SU-DHL-6 (cell line): ENCODE measurements around the gene ZNF423.

ENCODE experiments used
- CTCF ChIP-seq: fragments of 200-600 bp; sonication (generic); IDR thresholded peaks from one replicate; pipeline ENCODE4 v1.5.1; 2017; ENCODE audit warnings: antibody characterized with exemption, mild to moderate bottlenecking, low read length, moderate library complexity; ENCODE audit not compliant: insufficient read depth, poor library complexity, severe bottlenecking
- EZH2phosphoT487 ChIP-seq: fragments of 200-600 bp; sonication (generic), shearing (Covaris generic); conservative IDR thresholded peaks from 2 replicates; pipeline ENCODE4 v1.6.1; 2018; ENCODE audit warnings: mild to moderate bottlenecking, antibody characterized with exemption, low read length, moderate library complexity, mixed read lengths

DNA sequence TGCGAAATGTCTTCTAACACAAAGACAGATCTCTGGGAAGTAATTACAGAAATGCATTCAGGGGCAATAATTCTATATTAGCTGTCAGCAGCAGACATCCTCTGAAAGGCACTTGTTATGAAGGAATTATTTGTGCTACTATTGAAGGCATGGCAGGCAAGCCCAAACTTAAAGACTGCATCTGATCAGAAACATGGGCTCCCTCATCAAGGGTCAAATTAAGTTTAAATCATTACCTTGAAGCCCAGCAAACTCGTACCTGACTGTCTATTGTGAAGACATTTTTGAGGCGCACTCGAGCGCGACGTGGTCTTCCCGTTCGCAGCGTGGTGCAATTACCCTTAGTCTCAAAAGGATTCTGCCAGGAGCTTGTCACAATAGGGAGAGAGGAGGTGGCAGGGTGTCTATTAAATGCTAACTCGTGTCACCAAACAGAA lies 110.6 kb downstream of the ZNF423 start:
- no peak for TF ChIP-seq CTCF
- no peak for TF ChIP-seq EZH2phosphoT487
